HCT116 (cell line): ENCODE measurements around the gene CHCHD10. TPM values are rescaled to one million over a fixed set of nuclear protein-coding genes. Genes with fewer than 3 reads are reported as not detected.

Experiments
- ATAC-seq: fragments of 200-7000 bp; cut with Tn5 transposase; 2 replicates; pipeline ENCODE4 v1.9.1; 2020; ENCODE audit warnings: mild to moderate bottlenecking, moderate library complexity
- BruUV-seq: library from RNA; stranded (reverse); fragments of 400-500 nt; replicated peaks from 2 replicates; lab custom pipeline; 2021; lab: Mats Ljungman, UMichigan
- CTCF ChIA-PET: fragments of 300-600 bp; sonication (Branson Sonifier 250); formaldehyde crosslinking; loops from one replicate; lab custom pipeline; 2021; ENCODE audit warnings: antibody characterized with exemption; lab: Charles Lee
- POLR2A ChIA-PET: fragments of 300-600, 350-600 bp; sonication (Branson Sonifier 250); formaldehyde crosslinking; loops from one replicate; lab custom pipeline; 2021; ENCODE audit warnings: antibody characterized with exemption; lab: Charles Lee
- RAD21 ChIA-PET, 2 experiments: fragments of 300-600 bp; sonication (Branson Sonifier 250); formaldehyde crosslinking; loops; one replicate each; lab custom pipeline; 2023; ENCODE audit warnings: low total read pairs in 2 of 2; ENCODE audit not compliant: uncharacterized antibody in 2 of 2, unreplicated experiment in 2 of 2, low non-redundant PET in 1 of 2; lab: Charles Lee
- DNase-seq: peaks from one replicate; pipeline ENCODE4 v3.0.0-alpha.2; 2010; ENCODE audit warnings: low read depth, low spot score
- H2AFZ ChIP-seq: fragments of 200-600 bp; shearing (Covaris generic), sonication (generic); 2 replicates; pipeline ENCODE4 v1.6.1; 2017; ENCODE audit warnings: low read depth, mixed run types, mixed read lengths, antibody characterized with exemption, low read length; ENCODE audit not compliant: poor library complexity, severe bottlenecking
- H3K27ac ChIP-seq: 2 replicates; pipeline ENCODE4 v1.5.1; 2012; ENCODE audit warnings: low read depth, low read length
- H3K27me3 ChIP-seq: fragments of 200-600 bp; sonication (generic); 2 replicates; pipeline ENCODE4 v1.6.1; 2016; ENCODE audit warnings: mixed run types, low read length, mixed read lengths; ENCODE audit not compliant: insufficient read depth
- H3K36me3 ChIP-seq, 2 experiments: fragments of 200-500 bp in 1 of 2; fragments of 200-600 bp in 1 of 2; sonication (Bioruptor generic) in 1 of 2; sonication (generic) in 1 of 2; 2 replicates each; pipeline versions ENCODE4 v1.5.1 to v1.6.1; 2014 to 2016; ENCODE audit warnings: low read length in 2 of 2, inconsistent platforms in 1 of 2, mixed read lengths in 1 of 2, mixed run types in 1 of 2; ENCODE audit not compliant: insufficient read depth in 2 of 2, control insufficient read depth in 1 of 2
- H3K4me1 ChIP-seq, 2 experiments: fragments of 200-600 bp in 1 of 2; sonication (generic) in 1 of 2; 2 replicates each; pipeline versions ENCODE4 v1.5.1 to v1.6.1; 2012 to 2017; ENCODE audit warnings: low read length in 2 of 2, inconsistent platforms in 1 of 2, mild to moderate bottlenecking in 1 of 2, mixed read lengths in 1 of 2, mixed run types in 1 of 2, moderate library complexity in 1 of 2; ENCODE audit not compliant: insufficient read depth in 2 of 2, control insufficient read depth in 1 of 2
- H3K4me2 ChIP-seq: fragments of 200-600 bp; sonication (generic); 2 replicates; pipeline ENCODE4 v1.6.1; 2017; ENCODE audit warnings: mixed run types, low read length, mixed read lengths
- H3K4me3 ChIP-seq, 2 experiments: fragments of 200-600 bp in 1 of 2; sonication (generic) in 1 of 2; replicated peaks in 1 of 2; 2 replicates each; pipeline ENCODE4 v1.5.1; 2011 to 2016; ENCODE audit warnings: low read length in 2 of 2, control low read depth in 1 of 2, low read depth in 1 of 2, mild to moderate bottlenecking in 1 of 2, mixed read lengths in 1 of 2, mixed run types in 1 of 2
- H3K79me2 ChIP-seq: fragments of 200-600 bp; sonication (generic); 2 replicates; pipeline ENCODE4 v1.6.1; 2017; ENCODE audit warnings: mild to moderate bottlenecking, mixed run types, low read length, moderate library complexity, mixed read lengths; ENCODE audit not compliant: insufficient read depth
- H3K9ac ChIP-seq: fragments of 200-600 bp; sonication (generic); 2 replicates; pipeline ENCODE4 v1.6.1; 2016; ENCODE audit warnings: low read length, mixed read lengths
- H3K9me2 ChIP-seq: fragments of 200-600 bp; sonication (generic), shearing (Covaris generic); 2 replicates; pipeline ENCODE4 v1.6.1; 2017; ENCODE audit warnings: mixed run types, mild to moderate bottlenecking, moderate library complexity; ENCODE audit not compliant: insufficient read depth
- H3K9me3 ChIP-seq, 2 experiments: fragments of 200-500 bp in 1 of 2; fragments of 200-600 bp in 1 of 2; sonication (Bioruptor generic) in 1 of 2; sonication (generic) in 1 of 2; 2 replicates each; pipeline ENCODE4 v1.6.1; 2014 to 2017; ENCODE audit warnings: low read length in 2 of 2, mixed read lengths in 2 of 2, inconsistent platforms in 1 of 2, low read depth in 1 of 2, mild to moderate bottlenecking in 1 of 2, mixed run types in 1 of 2, moderate library complexity in 1 of 2; ENCODE audit not compliant: control insufficient read depth in 1 of 2, insufficient read depth in 1 of 2
- H4K20me1 ChIP-seq: fragments of 200-600 bp; sonication (generic), shearing (Covaris generic); 2 replicates; pipeline ENCODE4 v1.6.1; 2017; ENCODE audit warnings: mixed run types, mild to moderate bottlenecking, moderate library complexity; ENCODE audit not compliant: insufficient read depth
- CBX3 ChIP-seq: IDR thresholded peaks from 2 replicates; pipeline ENCODE4 v1.6.1; 2012; ENCODE audit warnings: low read depth
- CEBPB ChIP-seq: IDR thresholded peaks from 2 replicates; pipeline ENCODE4 v1.6.1; 2012; ENCODE audit warnings: low read depth
- EGR1 ChIP-seq: IDR thresholded peaks from 2 replicates; pipeline ENCODE4 v1.6.1; 2012; ENCODE audit warnings: low read depth
- ELF1 ChIP-seq: IDR thresholded peaks from 2 replicates; pipeline ENCODE4 v1.6.1; 2012; ENCODE audit warnings: low read depth, borderline replicate concordance
- JUND ChIP-seq: IDR thresholded peaks from 2 replicates; pipeline ENCODE4 v1.6.1; 2012
- POLR2A ChIP-seq: IDR thresholded peaks from 2 replicates; pipeline ENCODE4 v1.7.0; 2011; ENCODE audit warnings: borderline replicate concordance; ENCODE audit not compliant: insufficient read depth, insufficient read length; ENCODE audit errors: extremely low read depth
- POLR2AphosphoS5 ChIP-seq: IDR thresholded peaks from 2 replicates; pipeline ENCODE4 v1.6.1; 2011; ENCODE audit warnings: mild to moderate bottlenecking, low read depth, low read length, moderate library complexity
- RAD21 ChIP-seq: IDR thresholded peaks from 2 replicates; pipeline ENCODE4 v1.6.1; 2012; ENCODE audit warnings: low read depth, mild to moderate bottlenecking
- SIN3A ChIP-seq: IDR thresholded peaks from 2 replicates; pipeline ENCODE4 v1.6.1; 2012; ENCODE audit warnings: low read depth
- SRF ChIP-seq: IDR thresholded peaks from 2 replicates; pipeline ENCODE4 v1.6.1; 2012; ENCODE audit warnings: low read depth
- TCF7L2 ChIP-seq: IDR thresholded peaks from 2 replicates; pipeline ENCODE4 v1.7.0; 2011; ENCODE audit warnings: borderline replicate concordance, inconsistent platforms; ENCODE audit not compliant: insufficient read depth, insufficient read length; ENCODE audit errors: extremely low read depth
- YY1 ChIP-seq: IDR thresholded peaks from 2 replicates; pipeline ENCODE4 v1.6.1; 2011; ENCODE audit warnings: low read length, low read depth, moderate library complexity, mild to moderate bottlenecking; ENCODE audit not compliant: insufficient replicate concordance; ENCODE audit errors: extremely low read depth
- intact Hi-C: fragments of 100-400 bp; cut with micrococcal nuclease; formaldehyde crosslinking; loops from 2 replicates; pipeline ENCODE4 v1.10.0; 2022
- total RNA-seq: library from RNA; stranded (reverse); gene quantifications from one replicate; pipeline ENCODE4 v1.2.1, GENCODE V29; 2021; ENCODE audit not compliant: unreplicated experiment
- TF ChIP-seq, protein P1 (sequence below): IDR thresholded peaks from 2 replicates; pipeline ENCODE4 v1.6.1; 2012; ENCODE audit warnings: low read depth
- TF ChIP-seq, protein P2 (sequence below): IDR thresholded peaks from 2 replicates; pipeline ENCODE4 v1.6.1; 2012

CHCHD10 gene
- total RNA-seq, 1 experiment from 2014 or later: 279 TPM

DNA sequence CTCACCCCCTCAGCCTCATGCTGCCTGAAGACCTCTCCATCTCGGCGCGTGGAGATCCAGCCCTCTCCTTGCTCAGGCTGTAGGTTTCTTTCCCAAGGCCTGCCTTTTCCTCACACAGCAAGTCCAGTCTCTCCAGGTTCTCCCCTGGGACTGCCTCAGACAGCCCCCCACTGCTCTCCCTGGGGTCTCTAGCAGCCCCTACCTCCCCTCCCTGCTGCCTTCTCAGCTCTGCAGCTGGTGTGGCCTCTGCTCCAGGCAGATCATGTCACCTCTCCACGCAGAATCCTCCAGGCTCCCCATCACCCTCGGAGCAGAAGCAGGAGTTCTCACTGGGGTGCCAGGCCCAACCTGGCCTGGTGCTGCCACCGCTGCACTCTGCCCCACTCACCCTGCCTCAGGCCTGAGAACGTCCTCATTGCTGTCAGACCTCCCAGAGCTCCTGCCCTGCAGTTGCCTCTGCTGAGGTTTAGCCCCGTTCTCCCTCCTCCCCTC is 34.2 kb upstream of the CHCHD10 start:
- CTCF ChIA-PET: no interaction called here
- POLR2A ChIA-PET: no interaction called here

More for the DNA sequence above, 34.2 kb upstream of the CHCHD10 start:
- peaks cover 40 to 53% of the 10 kb centered on the region in 2 experiments for H3K36me3 ChIP-seq
- no peak overlapping the region for H3K27ac ChIP-seq
- no peak overlapping the region for H2AFZ ChIP-seq
- RAD21 ChIA-PET: no interaction called here
- DNase-seq (no peak), ATAC-seq (no peak)
- no TSS peak for BruUV-seq
- H3K27me3 ChIP-seq: no peaks in the 10 kb centered on the region
- H3K4me3 ChIP-seq: no peak overlapping the region
- intact Hi-C loops: no loop called here
- H3K79me2 ChIP-seq: no peaks in the 10 kb centered on the region
- TF ChIP-seq YY1 (no peak), POLR2A (no peak), RAD21 (no peak), EGR1 (no peak), SRF (no peak), JUND (no peak), ELF1 (no peak), CEBPB (no peak), SIN3A (no peak), POLR2AphosphoS5 (no peak), CBX3 (no peak), TCF7L2 (no peak)
- TF ChIP-seq, protein P1, sequence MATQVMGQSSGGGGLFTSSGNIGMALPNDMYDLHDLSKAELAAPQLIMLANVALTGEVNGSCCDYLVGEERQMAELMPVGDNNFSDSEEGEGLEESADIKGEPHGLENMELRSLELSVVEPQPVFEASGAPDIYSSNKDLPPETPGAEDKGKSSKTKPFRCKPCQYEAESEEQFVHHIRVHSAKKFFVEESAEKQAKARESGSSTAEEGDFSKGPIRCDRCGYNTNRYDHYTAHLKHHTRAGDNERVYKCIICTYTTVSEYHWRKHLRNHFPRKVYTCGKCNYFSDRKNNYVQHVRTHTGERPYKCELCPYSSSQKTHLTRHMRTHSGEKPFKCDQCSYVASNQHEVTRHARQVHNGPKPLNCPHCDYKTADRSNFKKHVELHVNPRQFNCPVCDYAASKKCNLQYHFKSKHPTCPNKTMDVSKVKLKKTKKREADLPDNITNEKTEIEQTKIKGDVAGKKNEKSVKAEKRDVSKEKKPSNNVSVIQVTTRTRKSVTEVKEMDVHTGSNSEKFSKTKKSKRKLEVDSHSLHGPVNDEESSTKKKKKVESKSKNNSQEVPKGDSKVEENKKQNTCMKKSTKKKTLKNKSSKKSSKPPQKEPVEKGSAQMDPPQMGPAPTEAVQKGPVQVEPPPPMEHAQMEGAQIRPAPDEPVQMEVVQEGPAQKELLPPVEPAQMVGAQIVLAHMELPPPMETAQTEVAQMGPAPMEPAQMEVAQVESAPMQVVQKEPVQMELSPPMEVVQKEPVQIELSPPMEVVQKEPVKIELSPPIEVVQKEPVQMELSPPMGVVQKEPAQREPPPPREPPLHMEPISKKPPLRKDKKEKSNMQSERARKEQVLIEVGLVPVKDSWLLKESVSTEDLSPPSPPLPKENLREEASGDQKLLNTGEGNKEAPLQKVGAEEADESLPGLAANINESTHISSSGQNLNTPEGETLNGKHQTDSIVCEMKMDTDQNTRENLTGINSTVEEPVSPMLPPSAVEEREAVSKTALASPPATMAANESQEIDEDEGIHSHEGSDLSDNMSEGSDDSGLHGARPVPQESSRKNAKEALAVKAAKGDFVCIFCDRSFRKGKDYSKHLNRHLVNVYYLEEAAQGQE: no peak
- TF ChIP-seq, protein P2, sequence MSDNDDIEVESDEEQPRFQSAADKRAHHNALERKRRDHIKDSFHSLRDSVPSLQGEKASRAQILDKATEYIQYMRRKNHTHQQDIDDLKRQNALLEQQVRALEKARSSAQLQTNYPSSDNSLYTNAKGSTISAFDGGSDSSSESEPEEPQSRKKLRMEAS: no peak
- H4K20me1 ChIP-seq: no peaks in the 10 kb centered on the region
- H3K9ac ChIP-seq: no peak overlapping the region
- no peaks in the 10 kb centered on the region for H3K9me3 ChIP-seq
- H3K9me2 ChIP-seq: no peaks in the 10 kb centered on the region
- no peaks in the 10 kb centered on the region for H3K4me1 ChIP-seq
- no peak overlapping the region for H3K4me2 ChIP-seq
